Measurements from ENCODE around the gene PIK3R3. TPM values are rescaled to one million over a fixed set of nuclear protein-coding genes. Genes with fewer than 3 reads are reported as not detected.

The PIK3R3 gene
- total and polyA plus RNA-seq, 2 experiments from 2014 or later: 1.6 to 1.9 TPM

DNA sequence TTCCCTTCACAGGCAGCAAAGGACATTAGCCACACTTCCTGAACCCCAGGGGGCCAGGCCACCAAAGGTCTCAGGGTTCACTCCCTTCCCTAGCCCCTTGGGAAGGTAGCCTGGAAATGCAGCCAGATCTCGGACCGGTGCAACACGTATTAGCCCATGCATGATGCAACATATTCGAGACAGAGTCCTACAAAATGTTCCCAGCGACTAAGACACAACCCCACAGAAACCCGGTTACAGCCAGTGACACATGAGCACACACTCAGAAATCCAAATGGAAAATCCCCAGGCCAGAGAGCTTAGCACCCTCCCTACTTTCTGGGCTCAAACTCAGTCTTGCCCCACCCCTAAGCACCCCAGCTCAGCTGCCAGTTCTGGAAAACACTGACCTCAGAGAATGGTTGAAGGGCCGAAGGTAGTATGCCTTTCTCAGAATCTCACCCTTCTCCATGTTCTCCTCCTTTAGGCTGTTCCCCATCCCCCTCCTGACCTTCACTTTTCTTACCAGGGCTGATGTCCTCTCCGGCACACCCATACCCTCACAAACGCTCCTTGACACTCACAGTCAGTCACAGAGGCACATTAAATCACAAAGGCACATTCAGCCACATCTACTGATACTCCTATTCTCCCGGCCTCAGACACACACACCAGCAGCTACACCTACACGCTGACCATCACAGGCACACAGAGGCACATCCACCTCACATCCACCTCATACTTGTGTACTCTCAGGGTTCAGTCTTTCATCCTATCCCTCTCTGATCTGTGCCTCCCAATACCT lies 42.2 kb upstream of the PIK3R3 start, which contains the start of gene TSPAN1:
TSPAN1 (plus strand) TSS at position 640 of the 784 bp plus-strand sequence. CDS start 6,021 bp downstream, outside the sequence.
- Histone ChIP-seq H3K4me3 (no peak within 1 kb of the TSS), H4K20me1 (ENCODE audit: insufficient read depth) (no peaks in the 10 kb centered on the region), H3K4me1 (ENCODE audit: insufficient read depth) (peaks cover 23% of the 10 kb centered on the region), H3K4me2 (ENCODE audit: unreplicated experiment) (peak within 1 kb of the TSS; percentile 32), H3K9me2 (ENCODE audit: insufficient read depth) (no peaks in the 10 kb centered on the region), H3K9ac (peak within 1 kb of the TSS; percentile 50), H3K79me2 (ENCODE audit: insufficient read depth) (no peaks in the 10 kb centered on the region), H3F3A (ENCODE audit: insufficient read depth) (no peaks in the 10 kb centered on the region), H2AFZ (peak within 1 kb of the TSS; percentile 71), H3K27ac (peak within 1 kb of the TSS; percentile 26; the same call in 1 of the 2 replicates), H3K36me3 (ENCODE audit: low read depth) (no peaks in the 10 kb centered on the region), H3K9me3 (ENCODE audit: low read depth) (no peaks in the 10 kb centered on the region), H3K27me3 (replicated peaks; ENCODE audit: insufficient read depth) (peaks cover 4% of the 10 kb centered on the region; the same call in 1 of the 2 replicates)
- WGBS, 2 experiments (ENCODE audit: low coverage in 1 of 2, low lambda C conversion rate in 2 of 2, missing lambda C conversion rate in 2 of 2): 28 to 29% methylated on average over 11 of the region's 11 CpGs
- DNase-seq: peak; percentile 86
- in situ Hi-C loops (cut with MboI): loop anchor here (5.0 kb wide), 1 partner anchor 137 kb away; no protein-coding TSS in a partner anchor
- TF ChIP-seq EZH2phosphoT487 (IDR thresholded peaks at IDR 0.05; ENCODE audit: insufficient read depth, low read depth): no peak
- TF ChIP-seq EZH2 (IDR thresholded peaks at IDR 0.05; ENCODE audit: insufficient read depth, poor library complexity, severe bottlenecking): no peak

DNA sequence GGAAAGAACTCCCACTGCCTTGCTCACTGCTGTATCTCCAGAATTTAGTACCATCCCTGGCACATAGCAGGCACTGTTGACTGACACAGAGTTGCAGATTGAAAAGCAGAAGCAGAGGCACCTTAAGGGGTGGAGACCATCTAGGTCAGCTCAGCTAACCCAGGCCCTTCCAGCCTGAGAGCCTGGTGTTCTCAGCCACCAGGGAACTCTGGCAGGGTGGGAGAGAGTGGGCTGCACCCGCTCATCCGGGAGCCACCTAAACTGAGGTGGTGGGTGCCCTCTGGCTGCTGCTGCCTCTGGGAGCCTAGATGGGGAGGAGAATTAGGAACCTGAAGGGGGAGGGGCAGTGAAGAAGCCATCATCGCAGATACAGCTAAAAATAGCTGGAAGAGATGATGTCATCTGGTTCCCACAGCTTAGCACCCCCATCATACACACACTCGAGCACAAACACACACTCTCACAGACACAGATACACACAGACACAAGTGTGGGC lies 41.0 kb upstream of the PIK3R3 start:
- H4K20me1 ChIP-seq (ENCODE audit: insufficient read depth): no peaks in the 10 kb centered on the region
- no peaks in the 10 kb centered on the region for H3K79me2 ChIP-seq (ENCODE audit: insufficient read depth)
- no peaks in the 10 kb centered on the region for H3K9me2 ChIP-seq (ENCODE audit: insufficient read depth)
- no peak overlapping the region for H2AFZ ChIP-seq
- no peak overlapping the region for H3K4me2 ChIP-seq (ENCODE audit: unreplicated experiment)
- no peak overlapping the region for H3K27ac ChIP-seq
- H3K9ac ChIP-seq: no peak overlapping the region
- peak; percentile 63 for DNase-seq
- H3K27me3 ChIP-seq (replicated peaks; ENCODE audit: insufficient read depth): peaks cover 4% of the 10 kb centered on the region; the same call in 1 of the 2 replicates
- H3K4me3 ChIP-seq: no peak overlapping the region
- TF ChIP-seq EZH2 (IDR thresholded peaks at IDR 0.05; ENCODE audit: insufficient read depth, poor library complexity, severe bottlenecking): no peak
- TF ChIP-seq EZH2phosphoT487 (IDR thresholded peaks at IDR 0.05; ENCODE audit: insufficient read depth, low read depth): no peak
- WGBS, 2 experiments (ENCODE audit: low coverage in 1 of 2, low lambda C conversion rate in 2 of 2, missing lambda C conversion rate in 2 of 2): 23 to 33% methylated on average over 4 of the region's 4 CpGs
- peaks cover 23% of the 10 kb centered on the region for H3K4me1 ChIP-seq (ENCODE audit: insufficient read depth)
- H3F3A ChIP-seq (ENCODE audit: insufficient read depth): no peaks in the 10 kb centered on the region
- in situ Hi-C loops (cut with MboI): no loop called here
- H3K9me3 ChIP-seq (ENCODE audit: low read depth): no peaks in the 10 kb centered on the region
- H3K36me3 ChIP-seq (ENCODE audit: low read depth): no peaks in the 10 kb centered on the region

DNA sequence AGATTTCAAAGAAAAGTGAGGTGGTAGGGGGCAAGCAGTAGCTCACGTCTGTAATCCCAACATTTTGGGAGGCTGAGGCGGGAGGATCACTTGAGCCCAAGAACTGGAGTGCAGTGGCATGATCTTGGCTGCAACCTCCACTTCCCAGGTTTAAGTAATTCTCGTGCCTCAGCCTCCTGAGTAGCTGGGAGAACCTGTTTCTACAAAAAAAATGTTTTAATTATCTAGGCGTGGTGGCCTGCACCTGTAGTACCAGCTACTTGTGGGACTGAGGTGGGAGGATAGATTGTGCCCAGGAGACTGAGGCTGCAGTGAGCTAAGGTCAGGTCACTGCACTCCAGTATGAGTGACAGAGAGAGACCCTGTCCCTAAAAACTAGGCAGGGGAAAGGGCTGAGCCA lies 39.9 kb upstream of the PIK3R3 start:
- no peak overlapping the region for H3K4me2 ChIP-seq (ENCODE audit: unreplicated experiment)
- H3K27ac ChIP-seq: no peak overlapping the region
- peaks cover 23% of the 10 kb centered on the region for H3K4me1 ChIP-seq (ENCODE audit: insufficient read depth)
- H4K20me1 ChIP-seq (ENCODE audit: insufficient read depth): no peaks in the 10 kb centered on the region
- no peak for DNase-seq
- H3K4me3 ChIP-seq: no peak overlapping the region
- no peak overlapping the region for H2AFZ ChIP-seq
- in situ Hi-C loops (cut with MboI): no loop called here
- no peak overlapping the region for H3K9ac ChIP-seq
- no peaks in the 10 kb centered on the region for H3K9me2 ChIP-seq (ENCODE audit: insufficient read depth)
- 91 to 93% methylated on average over 4 of the region's 4 CpGs for WGBS, 2 experiments (ENCODE audit: low coverage in 1 of 2, low lambda C conversion rate in 2 of 2, missing lambda C conversion rate in 2 of 2)
- TF ChIP-seq EZH2 (IDR thresholded peaks at IDR 0.05; ENCODE audit: insufficient read depth, poor library complexity, severe bottlenecking) (no peak), EZH2phosphoT487 (IDR thresholded peaks at IDR 0.05; ENCODE audit: insufficient read depth, low read depth) (no peak)
- H3F3A ChIP-seq (ENCODE audit: insufficient read depth): no peaks in the 10 kb centered on the region
- no peaks in the 10 kb centered on the region for H3K9me3 ChIP-seq (ENCODE audit: low read depth)
- peaks cover 4% of the 10 kb centered on the region; the same call in 1 of the 2 replicates for H3K27me3 ChIP-seq (replicated peaks; ENCODE audit: insufficient read depth)
- H3K79me2 ChIP-seq (ENCODE audit: insufficient read depth): no peaks in the 10 kb centered on the region
- no peaks in the 10 kb centered on the region for H3K36me3 ChIP-seq (ENCODE audit: low read depth)

DNA sequence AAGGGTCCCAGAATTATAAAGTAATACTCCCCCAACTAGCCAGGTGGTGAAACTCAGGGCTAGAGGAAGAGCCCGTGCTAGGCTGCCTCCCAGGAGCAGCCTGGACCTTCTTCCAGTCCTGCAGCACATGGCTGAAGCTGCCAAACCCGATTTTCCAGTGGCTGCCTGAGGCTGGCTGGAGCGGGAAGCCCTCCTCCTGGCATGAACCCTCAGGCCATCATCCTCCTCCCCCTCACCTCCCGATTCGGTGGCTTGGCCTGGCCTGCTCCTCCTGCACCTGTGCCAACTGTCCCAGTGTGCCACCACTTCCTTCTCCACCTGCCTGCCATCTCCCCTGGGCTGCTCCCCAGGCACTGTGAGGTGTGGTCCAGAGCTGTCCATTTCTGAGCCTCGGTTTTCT lies 39.4 kb upstream of the PIK3R3 start:
- TF ChIP-seq EZH2 (IDR thresholded peaks at IDR 0.05; ENCODE audit: insufficient read depth, poor library complexity, severe bottlenecking): no peak
- TF ChIP-seq EZH2phosphoT487 (IDR thresholded peaks at IDR 0.05; ENCODE audit: insufficient read depth, low read depth): no peak
- Histone ChIP-seq H3K4me3 (no peak overlapping the region), H4K20me1 (ENCODE audit: insufficient read depth) (no peaks in the 10 kb centered on the region), H3K4me1 (ENCODE audit: insufficient read depth) (peaks cover 23% of the 10 kb centered on the region), H3K9me2 (ENCODE audit: insufficient read depth) (no peaks in the 10 kb centered on the region), H3K27me3 (replicated peaks; ENCODE audit: insufficient read depth) (peaks cover 4% of the 10 kb centered on the region; the same call in 1 of the 2 replicates), H2AFZ (no peak overlapping the region), H3K9ac (no peak overlapping the region), H3K36me3 (ENCODE audit: low read depth) (no peaks in the 10 kb centered on the region), H3K9me3 (ENCODE audit: low read depth) (no peaks in the 10 kb centered on the region), H3K4me2 (ENCODE audit: unreplicated experiment) (no peak overlapping the region), H3K79me2 (ENCODE audit: insufficient read depth) (no peaks in the 10 kb centered on the region), H3K27ac (no peak overlapping the region), H3F3A (ENCODE audit: insufficient read depth) (no peaks in the 10 kb centered on the region)
- in situ Hi-C loops (cut with MboI): no loop called here
- DNase-seq: no peak
- WGBS, 2 experiments (ENCODE audit: low coverage in 1 of 2, low lambda C conversion rate in 2 of 2, missing lambda C conversion rate in 2 of 2): 38 to 45% methylated on average over 6 of the region's 6 CpGs

All from GM23248 (cell line).